HEK293 (cell line): ENCODE results near the gene AASDH.

Experiments used
- KLF10 ChIP-seq: fragments of 450-650 bp; IDR thresholded peaks from 2 replicates; pipeline ENCODE4 v1.5.1; 2018; ENCODE audit warnings: missing biosample characterization, mild to moderate bottlenecking, missing genetic modification characterization
- TCF7L2 ChIP-seq: IDR thresholded peaks from 2 replicates; pipeline ENCODE4 v1.6.1; 2011; ENCODE audit warnings: low read depth, mild to moderate bottlenecking, inconsistent platforms, low read length, moderate library complexity, borderline replicate concordance
- ZNF114 ChIP-seq: fragments of 450-650 bp; formaldehyde crosslinking; IDR thresholded peaks from 2 replicates; pipeline ENCODE4 v1.5.0; 2017; ENCODE audit warnings: missing biosample characterization, missing genetic modification characterization
- ZNF121 ChIP-seq: fragments of 450-650 bp; formaldehyde crosslinking; IDR thresholded peaks from 2 replicates; pipeline ENCODE4 v1.5.1; 2016; ENCODE audit warnings: missing biosample characterization, missing genetic modification characterization
- ZNF239 ChIP-seq: fragments of 450-650 bp; formaldehyde crosslinking; IDR thresholded peaks from 2 replicates; pipeline ENCODE4 v1.5.1; 2016; ENCODE audit warnings: missing biosample characterization, missing genetic modification characterization
- ZNF24 ChIP-seq: fragments of 450-650 bp; formaldehyde crosslinking; IDR thresholded peaks from 2 replicates; pipeline ENCODE4 v1.5.1; 2016; ENCODE audit warnings: missing biosample characterization, missing genetic modification characterization
- ZNF510 ChIP-seq: fragments of 450-650 bp; formaldehyde crosslinking; IDR thresholded peaks from 2 replicates; pipeline ENCODE4 v1.5.1; 2018; ENCODE audit warnings: mild to moderate bottlenecking, missing genetic modification characterization, missing biosample characterization; ENCODE audit not compliant: insufficient replicate concordance
- ZNF529 ChIP-seq: fragments of 450-650 bp; formaldehyde crosslinking; IDR thresholded peaks from 2 replicates; pipeline ENCODE4 v1.5.1; 2017; ENCODE audit warnings: missing genetic modification characterization, missing biosample characterization; ENCODE audit not compliant: insufficient replicate concordance
- ZNF600 ChIP-seq: fragments of 450-650 bp; formaldehyde crosslinking; IDR thresholded peaks from 2 replicates; pipeline ENCODE4 v1.5.1; 2016; ENCODE audit warnings: missing biosample characterization, missing genetic modification characterization
- ZNF658 ChIP-seq: fragments of 450-650 bp; formaldehyde crosslinking; IDR thresholded peaks from 2 replicates; pipeline ENCODE4; 2016; ENCODE audit warnings: missing biosample characterization, missing genetic modification characterization
- ZSCAN23 ChIP-seq: fragments of 450-650 bp; formaldehyde crosslinking; IDR thresholded peaks from 2 replicates; pipeline ENCODE4 v1.5.1; 2016; ENCODE audit warnings: missing biosample characterization, missing genetic modification characterization
- TF ChIP-seq, protein P1 (sequence below): fragments of 450-650 bp; formaldehyde crosslinking; optimal IDR thresholded peaks from 2 replicates; pipeline ENCODE3; 2016; ENCODE audit warnings: missing biosample characterization, mild to moderate bottlenecking, missing genetic modification characterization
- TF ChIP-seq, protein P2 (sequence below): fragments of 450-650 bp; formaldehyde crosslinking; IDR thresholded peaks from 2 replicates; pipeline ENCODE4 v1.5.1; 2016; ENCODE audit warnings: missing biosample characterization, missing genetic modification characterization
- TF ChIP-seq, protein P3 (sequence below): fragments of 450-650 bp; formaldehyde crosslinking; IDR thresholded peaks from 2 replicates; pipeline ENCODE4 v1.5.1; 2016; ENCODE audit warnings: missing biosample characterization, missing genetic modification characterization

DNA sequence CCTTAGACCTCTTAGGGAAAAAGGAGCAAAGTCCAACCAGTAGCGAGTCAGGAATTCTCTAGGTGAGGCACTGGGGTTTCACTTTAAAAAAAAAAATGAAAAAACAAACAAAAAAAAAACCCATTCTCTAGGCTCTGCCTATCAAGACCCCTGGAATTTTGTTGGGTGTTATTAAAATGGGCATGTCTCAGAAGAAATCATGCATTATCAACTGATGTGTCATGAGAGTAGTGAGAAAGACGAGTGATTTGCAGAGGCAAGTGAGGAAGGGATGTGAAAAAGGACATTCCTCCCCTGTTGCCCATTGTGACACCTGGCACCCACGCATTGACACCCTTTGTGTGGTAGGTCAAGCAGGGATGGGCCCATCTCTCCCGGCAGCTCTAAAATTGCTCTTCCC lies 78.9 kb downstream of the AASDH start:
- TF ChIP-seq ZNF510 (no peak), ZNF114 (tag by site-specific recombination) (no peak), ZNF529 (tag by site-specific recombination) (no peak), ZSCAN23 (tag by site-specific recombination) (no peak), KLF10 (tag by site-specific recombination) (no peak), ZNF24 (tag by site-specific recombination) (no peak), ZNF121 (tag by site-specific recombination) (no peak), ZNF600 (tag by site-specific recombination) (no peak), ZNF658 (no peak), ZNF239 (no peak), TCF7L2 (no peak)
- TF ChIP-seq, protein P1, sequence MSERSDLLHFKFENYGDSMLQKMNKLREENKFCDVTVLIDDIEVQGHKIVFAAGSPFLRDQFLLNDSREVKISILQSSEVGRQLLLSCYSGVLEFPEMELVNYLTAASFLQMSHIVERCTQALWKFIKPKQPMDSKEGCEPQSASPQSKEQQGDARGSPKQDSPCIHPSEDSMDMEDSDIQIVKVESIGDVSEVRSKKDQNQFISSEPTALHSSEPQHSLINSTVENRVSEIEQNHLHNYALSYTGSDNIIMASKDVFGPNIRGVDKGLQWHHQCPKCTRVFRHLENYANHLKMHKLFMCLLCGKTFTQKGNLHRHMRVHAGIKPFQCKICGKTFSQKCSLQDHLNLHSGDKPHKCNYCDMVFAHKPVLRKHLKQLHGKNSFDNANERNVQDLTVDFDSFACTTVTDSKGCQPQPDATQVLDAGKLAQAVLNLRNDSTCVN (tag by site-specific recombination) = no peak
- TF ChIP-seq, protein P2, sequence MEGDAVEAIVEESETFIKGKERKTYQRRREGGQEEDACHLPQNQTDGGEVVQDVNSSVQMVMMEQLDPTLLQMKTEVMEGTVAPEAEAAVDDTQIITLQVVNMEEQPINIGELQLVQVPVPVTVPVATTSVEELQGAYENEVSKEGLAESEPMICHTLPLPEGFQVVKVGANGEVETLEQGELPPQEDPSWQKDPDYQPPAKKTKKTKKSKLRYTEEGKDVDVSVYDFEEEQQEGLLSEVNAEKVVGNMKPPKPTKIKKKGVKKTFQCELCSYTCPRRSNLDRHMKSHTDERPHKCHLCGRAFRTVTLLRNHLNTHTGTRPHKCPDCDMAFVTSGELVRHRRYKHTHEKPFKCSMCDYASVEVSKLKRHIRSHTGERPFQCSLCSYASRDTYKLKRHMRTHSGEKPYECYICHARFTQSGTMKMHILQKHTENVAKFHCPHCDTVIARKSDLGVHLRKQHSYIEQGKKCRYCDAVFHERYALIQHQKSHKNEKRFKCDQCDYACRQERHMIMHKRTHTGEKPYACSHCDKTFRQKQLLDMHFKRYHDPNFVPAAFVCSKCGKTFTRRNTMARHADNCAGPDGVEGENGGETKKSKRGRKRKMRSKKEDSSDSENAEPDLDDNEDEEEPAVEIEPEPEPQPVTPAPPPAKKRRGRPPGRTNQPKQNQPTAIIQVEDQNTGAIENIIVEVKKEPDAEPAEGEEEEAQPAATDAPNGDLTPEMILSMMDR (tag by site-specific recombination) = no peak
- TF ChIP-seq, protein P3, sequence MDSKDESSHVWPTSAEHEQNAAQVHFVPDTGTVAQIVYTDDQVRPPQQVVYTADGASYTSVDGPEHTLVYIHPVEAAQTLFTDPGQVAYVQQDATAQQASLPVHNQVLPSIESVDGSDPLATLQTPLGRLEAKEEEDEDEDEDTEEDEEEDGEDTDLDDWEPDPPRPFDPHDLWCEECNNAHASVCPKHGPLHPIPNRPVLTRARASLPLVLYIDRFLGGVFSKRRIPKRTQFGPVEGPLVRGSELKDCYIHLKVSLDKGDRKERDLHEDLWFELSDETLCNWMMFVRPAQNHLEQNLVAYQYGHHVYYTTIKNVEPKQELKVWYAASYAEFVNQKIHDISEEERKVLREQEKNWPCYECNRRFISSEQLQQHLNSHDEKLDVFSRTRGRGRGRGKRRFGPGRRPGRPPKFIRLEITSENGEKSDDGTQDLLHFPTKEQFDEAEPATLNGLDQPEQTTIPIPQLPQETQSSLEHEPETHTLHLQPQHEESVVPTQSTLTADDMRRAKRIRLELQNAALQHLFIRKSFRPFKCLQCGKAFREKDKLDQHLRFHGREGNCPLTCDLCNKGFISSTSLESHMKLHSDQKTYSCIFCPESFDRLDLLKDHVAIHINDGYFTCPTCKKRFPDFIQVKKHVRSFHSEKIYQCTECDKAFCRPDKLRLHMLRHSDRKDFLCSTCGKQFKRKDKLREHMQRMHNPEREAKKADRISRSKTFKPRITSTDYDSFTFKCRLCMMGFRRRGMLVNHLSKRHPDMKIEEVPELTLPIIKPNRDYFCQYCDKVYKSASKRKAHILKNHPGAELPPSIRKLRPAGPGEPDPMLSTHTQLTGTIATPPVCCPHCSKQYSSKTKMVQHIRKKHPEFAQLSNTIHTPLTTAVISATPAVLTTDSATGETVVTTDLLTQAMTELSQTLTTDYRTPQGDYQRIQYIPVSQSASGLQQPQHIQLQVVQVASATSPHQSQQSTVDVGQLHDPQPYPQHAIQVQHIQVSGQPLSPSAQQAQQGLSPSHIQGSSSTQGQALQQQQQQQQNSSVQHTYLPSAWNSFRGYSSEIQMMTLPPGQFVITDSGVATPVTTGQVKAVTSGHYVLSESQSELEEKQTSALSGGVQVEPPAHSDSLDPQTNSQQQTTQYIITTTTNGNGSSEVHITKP = no peak
